ENCODE results near the gene SMYD3.

- no peak for TF ChIP-seq EZH2phosphoT487 (IDR thresholded peaks at IDR 0.05; ENCODE audit: low read depth, severe bottlenecking, unreplicated experiment)
- no peak for TF ChIP-seq CTCF (IDR thresholded peaks at IDR 0.05; ENCODE audit: poor library complexity)
- no peak for TF ChIP-seq EZH2 (IDR thresholded peaks at IDR 0.05; ENCODE audit: borderline replicate concordance)
Observed at GRCh38 chr1:246397046-246397445, 110.0 kb downstream of the SMYD3 start.

All from hepatocyte (in vitro differentiated cells).